ENCODE data around the gene MAG.

The MAG gene

DNA sequence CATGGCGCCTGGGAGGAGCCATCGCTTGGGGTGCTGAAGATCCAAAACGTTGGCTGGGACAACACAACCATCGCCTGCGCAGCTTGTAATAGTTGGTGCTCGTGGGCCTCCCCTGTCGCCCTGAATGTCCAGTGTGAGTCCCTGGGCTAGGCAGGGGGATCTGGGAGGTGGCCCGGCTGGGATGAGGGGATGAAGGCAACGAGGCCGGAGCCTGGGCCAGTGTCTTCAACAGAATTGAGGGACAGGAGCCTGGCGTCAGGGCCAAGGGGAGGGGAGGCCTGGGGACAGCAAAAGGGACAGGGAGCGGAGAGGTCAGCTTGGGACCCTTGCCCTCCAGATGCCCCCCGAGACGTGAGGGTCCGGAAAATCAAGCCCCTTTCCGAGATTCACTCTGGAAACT lies 49.0 kb downstream of the MAG start:
- H2AK5ac ChIP-seq (ENCODE audit: low read length, severe bottlenecking), result no peak overlapping the region
- 71% methylated on average over 16 of the region's 16 CpGs for WGBS
- H3K79me1 ChIP-seq (replicated peaks; ENCODE audit: low read length, poor library complexity, severe bottlenecking), result no peaks in the 10 kb centered on the region
- no peak overlapping the region for H2AFZ ChIP-seq (ENCODE audit: low read depth, low read length)
- no peak overlapping the region for H3K27ac ChIP-seq (ENCODE audit: low read length, poor library complexity, severe bottlenecking)
- H3K27me3 ChIP-seq (ENCODE audit: control insufficient read depth in 1 of 2, insufficient read depth in 1 of 2, low read length in 2 of 2), result peaks cover 0 to 47% of the 10 kb centered on the region in 2 experiments
- H3K36me3 ChIP-seq (ENCODE audit: control insufficient read depth in 1 of 2, insufficient read depth in 2 of 2, low read depth in 1 of 2, low read length in 2 of 2), result no peaks in the 10 kb centered on the region
- H3K4me1 ChIP-seq (ENCODE audit: control insufficient read depth, insufficient read depth, low read depth, low read length), result no peaks in the 10 kb centered on the region
- H3K4me3 ChIP-seq (ENCODE audit: insufficient read depth in 1 of 2, low read depth in 1 of 2, low read length in 2 of 2), result no peak overlapping the region
- H3K14ac ChIP-seq (ENCODE audit: low read length in 2 of 2), result no peak overlapping the region
- H2BK12ac ChIP-seq (ENCODE audit: low read length in 2 of 2), result no peak overlapping the region
- no peaks in the 10 kb centered on the region for H3K9me3 ChIP-seq (ENCODE audit: control insufficient read depth, low read length)
- no peak overlapping the region for H2BK15ac ChIP-seq (ENCODE audit: low read depth, poor library complexity, severe bottlenecking)
- H4K91ac ChIP-seq (ENCODE audit: low read length), result no peak overlapping the region
- no peak overlapping the region for H3K18ac ChIP-seq (ENCODE audit: low read depth in 1 of 2, low read length in 2 of 2)
- no peak overlapping the region for H2BK5ac ChIP-seq (ENCODE audit: low read depth, low read length, poor library complexity, severe bottlenecking)
- DNase-seq, result no peak
- H4K8ac ChIP-seq (ENCODE audit: low read length), result no peak overlapping the region
- H3K4me2 ChIP-seq (ENCODE audit: low read length, poor library complexity, severe bottlenecking), result no peak overlapping the region
- no peak overlapping the region for H3K23ac ChIP-seq (ENCODE audit: low read length in 2 of 2)
- H3K9ac ChIP-seq (ENCODE audit: low read length), result no peak overlapping the region
- no peak overlapping the region for H3K4ac ChIP-seq (ENCODE audit: low read depth in 1 of 2, low read length in 2 of 2)
- no peak overlapping the region for H2BK120ac ChIP-seq (ENCODE audit: low read depth, low read length)

DNA sequence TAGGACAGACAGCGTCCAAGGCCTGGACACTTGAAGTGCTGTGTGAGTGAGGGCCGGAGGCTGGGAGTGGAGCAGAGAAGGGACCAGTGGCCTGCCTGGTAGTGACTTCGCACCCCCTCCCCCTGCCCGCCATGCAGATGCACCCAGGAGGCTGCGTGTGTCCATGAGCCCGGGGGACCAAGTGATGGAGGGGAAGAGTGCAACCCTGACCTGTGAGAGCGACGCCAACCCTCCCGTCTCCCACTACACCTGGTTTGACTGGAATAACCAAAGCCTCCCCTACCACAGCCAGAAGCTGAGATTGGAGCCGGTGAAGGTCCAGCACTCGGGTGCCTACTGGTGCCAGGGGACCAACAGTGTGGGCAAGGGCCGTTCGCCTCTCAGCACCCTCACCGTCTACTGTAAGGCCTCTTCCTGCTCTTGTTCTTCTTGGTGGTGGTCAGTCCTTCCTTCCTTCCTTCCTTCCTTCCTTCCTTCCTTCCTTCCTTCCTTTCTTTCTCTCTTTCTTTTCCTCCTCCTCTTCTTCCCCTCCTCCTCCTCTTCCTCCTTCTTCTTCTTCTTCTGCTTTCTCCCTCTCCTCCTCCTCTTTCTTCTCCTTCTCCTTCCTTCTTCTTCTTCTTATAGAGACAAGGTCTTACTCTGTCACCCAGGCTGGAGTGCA lies 49.7 kb downstream of the MAG start:
- whole genome bisulfite sequencing, result 89% methylated on average over 14 of the region's 14 CpGs
- Histone ChIP-seq H4K91ac (ENCODE audit: low read length) (no peak overlapping the region), H3K4me3 (ENCODE audit: insufficient read depth in 1 of 2, low read depth in 1 of 2, low read length in 2 of 2) (no peak overlapping the region), H2BK5ac (ENCODE audit: low read depth, low read length, poor library complexity, severe bottlenecking) (no peak overlapping the region), H3K27me3 (ENCODE audit: control insufficient read depth in 1 of 2, insufficient read depth in 1 of 2, low read length in 2 of 2) (peaks cover 0 to 51% of the 10 kb centered on the region in 2 experiments), H2BK12ac (ENCODE audit: low read length in 2 of 2) (no peak overlapping the region), H3K79me1 (replicated peaks; ENCODE audit: low read length, poor library complexity, severe bottlenecking) (no peaks in the 10 kb centered on the region), H3K9me3 (ENCODE audit: control insufficient read depth, low read length) (no peaks in the 10 kb centered on the region), H3K4me2 (ENCODE audit: low read length, poor library complexity, severe bottlenecking) (no peak overlapping the region), H3K23ac (ENCODE audit: low read length in 2 of 2) (no peak overlapping the region), H2BK15ac (ENCODE audit: low read depth, poor library complexity, severe bottlenecking) (no peak overlapping the region), H3K18ac (ENCODE audit: low read depth in 1 of 2, low read length in 2 of 2) (no peak overlapping the region), H3K27ac (ENCODE audit: low read length, poor library complexity, severe bottlenecking) (no peak overlapping the region), H3K14ac (ENCODE audit: low read length in 2 of 2) (no peak overlapping the region), H2BK120ac (ENCODE audit: low read depth, low read length) (no peak overlapping the region), H4K8ac (ENCODE audit: low read length) (no peak overlapping the region), H2AK5ac (ENCODE audit: low read length, severe bottlenecking) (no peak overlapping the region), H3K9ac (ENCODE audit: low read length) (no peak overlapping the region), H3K4ac (ENCODE audit: low read depth in 1 of 2, low read length in 2 of 2) (no peak overlapping the region), H3K36me3 (ENCODE audit: control insufficient read depth in 1 of 2, insufficient read depth in 2 of 2, low read depth in 1 of 2, low read length in 2 of 2) (no peaks in the 10 kb centered on the region), H2AFZ (ENCODE audit: low read depth, low read length) (no peak overlapping the region), H3K4me1 (ENCODE audit: control insufficient read depth, insufficient read depth, low read depth, low read length) (no peaks in the 10 kb centered on the region)
- no peak for DNase-seq

GRCh38 chr19:35342430-35342829 lies 50.5 kb downstream of the MAG start:
- no peak overlapping the region for H3K9ac ChIP-seq (ENCODE audit: low read length)
- H3K18ac ChIP-seq (ENCODE audit: low read depth in 1 of 2, low read length in 2 of 2), result no peak overlapping the region
- no peak overlapping the region for H3K4ac ChIP-seq (ENCODE audit: low read depth in 1 of 2, low read length in 2 of 2)
- H3K23ac ChIP-seq (ENCODE audit: low read length in 2 of 2), result no peak overlapping the region
- no peak overlapping the region for H2AK5ac ChIP-seq (ENCODE audit: low read length, severe bottlenecking)
- H3K36me3 ChIP-seq (ENCODE audit: control insufficient read depth in 1 of 2, insufficient read depth in 2 of 2, low read depth in 1 of 2, low read length in 2 of 2), result no peaks in the 10 kb centered on the region
- no peaks in the 10 kb centered on the region for H3K4me1 ChIP-seq (ENCODE audit: control insufficient read depth, insufficient read depth, low read depth, low read length)
- no peaks in the 10 kb centered on the region for H3K9me3 ChIP-seq (ENCODE audit: control insufficient read depth, low read length)
- H3K27me3 ChIP-seq (ENCODE audit: control insufficient read depth in 1 of 2, insufficient read depth in 1 of 2, low read length in 2 of 2), result peaks cover 0 to 53% of the 10 kb centered on the region in 2 experiments
- H3K79me1 ChIP-seq (replicated peaks; ENCODE audit: low read length, poor library complexity, severe bottlenecking), result no peaks in the 10 kb centered on the region
- H3K27ac ChIP-seq (ENCODE audit: low read length, poor library complexity, severe bottlenecking), result no peak overlapping the region
- WGBS, result 78% methylated on average over 5 of the region's 5 CpGs
- no peak overlapping the region for H2BK15ac ChIP-seq (ENCODE audit: low read depth, poor library complexity, severe bottlenecking)
- H2BK12ac ChIP-seq (ENCODE audit: low read length in 2 of 2), result no peak overlapping the region
- no peak overlapping the region for H3K4me3 ChIP-seq (ENCODE audit: insufficient read depth in 1 of 2, low read depth in 1 of 2, low read length in 2 of 2)
- H3K14ac ChIP-seq (ENCODE audit: low read length in 2 of 2), result no peak overlapping the region
- H4K8ac ChIP-seq (ENCODE audit: low read length), result no peak overlapping the region
- no peak for DNase-seq
- no peak overlapping the region for H2BK120ac ChIP-seq (ENCODE audit: low read depth, low read length)
- H2BK5ac ChIP-seq (ENCODE audit: low read depth, low read length, poor library complexity, severe bottlenecking), result no peak overlapping the region
- no peak overlapping the region for H3K4me2 ChIP-seq (ENCODE audit: low read length, poor library complexity, severe bottlenecking)
- H4K91ac ChIP-seq (ENCODE audit: low read length), result no peak overlapping the region
- H2AFZ ChIP-seq (ENCODE audit: low read depth, low read length), result no peak overlapping the region

DNA sequence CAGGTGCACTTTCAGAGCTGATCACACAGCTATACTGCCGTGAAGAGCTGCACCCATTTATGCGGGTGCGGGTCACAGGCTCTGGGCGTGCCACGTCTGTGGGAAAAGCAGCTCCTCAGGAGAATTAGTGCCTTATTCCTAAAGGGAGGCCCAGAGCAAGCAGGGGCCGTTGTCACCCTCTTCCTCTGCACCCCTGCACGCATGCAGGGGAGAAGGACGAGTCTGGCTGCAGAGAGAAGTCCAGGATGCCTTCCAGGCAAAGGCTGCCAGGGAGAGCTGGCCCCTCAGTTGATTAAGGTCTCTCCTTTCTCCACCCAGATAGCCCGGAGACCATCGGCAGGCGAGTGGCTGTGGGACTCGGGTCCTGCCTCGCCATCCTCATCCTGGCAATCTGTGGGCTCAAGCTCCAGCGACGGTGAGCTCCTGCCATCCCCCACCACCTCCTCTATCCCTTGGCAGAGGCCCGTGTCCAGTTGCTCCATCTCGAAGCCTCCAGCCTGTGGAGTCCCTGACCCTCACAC lies 52.6 kb downstream of the MAG start:
- Histone ChIP-seq H2BK120ac (ENCODE audit: low read depth, low read length) (no peak overlapping the region), H2AK5ac (ENCODE audit: low read length, severe bottlenecking) (no peak overlapping the region), H3K27ac (ENCODE audit: low read length, poor library complexity, severe bottlenecking) (no peak overlapping the region), H3K4ac (ENCODE audit: low read depth in 1 of 2, low read length in 2 of 2) (no peak overlapping the region), H3K79me1 (replicated peaks; ENCODE audit: low read length, poor library complexity, severe bottlenecking) (no peaks in the 10 kb centered on the region), H4K8ac (ENCODE audit: low read length) (no peak overlapping the region), H3K14ac (ENCODE audit: low read length in 2 of 2) (no peak overlapping the region), H3K36me3 (ENCODE audit: control insufficient read depth in 1 of 2, insufficient read depth in 2 of 2, low read depth in 1 of 2, low read length in 2 of 2) (no peaks in the 10 kb centered on the region), H4K91ac (ENCODE audit: low read length) (no peak overlapping the region), H2BK15ac (ENCODE audit: low read depth, poor library complexity, severe bottlenecking) (no peak overlapping the region), H3K23ac (ENCODE audit: low read length in 2 of 2) (no peak overlapping the region), H2AFZ (ENCODE audit: low read depth, low read length) (no peak overlapping the region), H3K4me1 (ENCODE audit: control insufficient read depth, insufficient read depth, low read depth, low read length) (no peaks in the 10 kb centered on the region), H2BK5ac (ENCODE audit: low read depth, low read length, poor library complexity, severe bottlenecking) (no peak overlapping the region), H3K9ac (ENCODE audit: low read length) (no peak overlapping the region), H3K4me2 (ENCODE audit: low read length, poor library complexity, severe bottlenecking) (no peak overlapping the region), H3K4me3 (ENCODE audit: insufficient read depth in 1 of 2, low read depth in 1 of 2, low read length in 2 of 2) (no peak overlapping the region), H3K18ac (ENCODE audit: low read depth in 1 of 2, low read length in 2 of 2) (no peak overlapping the region), H3K9me3 (ENCODE audit: control insufficient read depth, low read length) (no peaks in the 10 kb centered on the region), H2BK12ac (ENCODE audit: low read length in 2 of 2) (no peak overlapping the region), H3K27me3 (ENCODE audit: control insufficient read depth in 1 of 2, insufficient read depth in 1 of 2, low read length in 2 of 2) (peaks cover 6 to 72% of the 10 kb centered on the region in 2 experiments)
- WGBS, result 82% methylated on average over 17 of the region's 17 CpGs
- no peak for DNase-seq

All from mesenchymal stem cell (in vitro differentiated cells and primary cell).